MM.1S (cell line): ENCODE data around the gene TASL.

Experiments
- EZH2 ChIP-seq: fragments of 300-600 bp; sonication (generic); optimal IDR thresholded peaks from 2 replicates; pipeline ENCODE3; 2017; ENCODE audit warnings: low read depth, mild to moderate bottlenecking, antibody characterized with exemption, low read length, mixed read lengths
- EZH2phosphoT487 ChIP-seq: fragments of 300-600 bp; sonication (generic); IDR thresholded peaks from 2 replicates; pipeline ENCODE4 v1.6.1; 2018; ENCODE audit warnings: antibody characterized with exemption, low read length
- TF ChIP-seq, protein P1 (sequence below): fragments of 300-600 bp; sonication (generic); IDR thresholded peaks from 2 replicates; pipeline ENCODE4 v1.5.1; 2016; ENCODE audit warnings: antibody characterized with exemption, low read length, mixed read lengths

DNA sequence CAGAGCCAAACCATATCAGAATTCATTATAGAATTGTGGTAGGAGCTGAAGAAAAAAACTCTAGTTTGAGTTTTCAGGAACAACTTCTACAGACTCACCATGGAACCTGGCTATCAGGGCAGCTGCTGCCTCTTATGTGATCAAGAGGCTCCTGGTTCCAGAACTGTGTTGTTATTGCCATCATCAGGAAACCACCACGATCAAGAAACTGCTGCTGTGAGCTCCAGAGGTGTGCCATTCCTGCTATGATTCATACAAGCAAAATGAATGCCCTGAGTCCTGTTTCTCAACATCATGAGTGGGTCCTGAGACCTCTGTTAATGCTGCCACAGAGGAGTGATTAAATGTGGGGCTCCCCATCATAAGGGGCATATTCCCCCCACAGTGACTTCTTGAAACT is 43.7 kb downstream of the TASL start:
- TF ChIP-seq, protein P1, sequence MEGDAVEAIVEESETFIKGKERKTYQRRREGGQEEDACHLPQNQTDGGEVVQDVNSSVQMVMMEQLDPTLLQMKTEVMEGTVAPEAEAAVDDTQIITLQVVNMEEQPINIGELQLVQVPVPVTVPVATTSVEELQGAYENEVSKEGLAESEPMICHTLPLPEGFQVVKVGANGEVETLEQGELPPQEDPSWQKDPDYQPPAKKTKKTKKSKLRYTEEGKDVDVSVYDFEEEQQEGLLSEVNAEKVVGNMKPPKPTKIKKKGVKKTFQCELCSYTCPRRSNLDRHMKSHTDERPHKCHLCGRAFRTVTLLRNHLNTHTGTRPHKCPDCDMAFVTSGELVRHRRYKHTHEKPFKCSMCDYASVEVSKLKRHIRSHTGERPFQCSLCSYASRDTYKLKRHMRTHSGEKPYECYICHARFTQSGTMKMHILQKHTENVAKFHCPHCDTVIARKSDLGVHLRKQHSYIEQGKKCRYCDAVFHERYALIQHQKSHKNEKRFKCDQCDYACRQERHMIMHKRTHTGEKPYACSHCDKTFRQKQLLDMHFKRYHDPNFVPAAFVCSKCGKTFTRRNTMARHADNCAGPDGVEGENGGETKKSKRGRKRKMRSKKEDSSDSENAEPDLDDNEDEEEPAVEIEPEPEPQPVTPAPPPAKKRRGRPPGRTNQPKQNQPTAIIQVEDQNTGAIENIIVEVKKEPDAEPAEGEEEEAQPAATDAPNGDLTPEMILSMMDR: no peak
- TF ChIP-seq EZH2 (no peak), EZH2phosphoT487 (no peak)
